ENCODE results near the gene TBL1Y.

The TBL1Y gene

DNA sequence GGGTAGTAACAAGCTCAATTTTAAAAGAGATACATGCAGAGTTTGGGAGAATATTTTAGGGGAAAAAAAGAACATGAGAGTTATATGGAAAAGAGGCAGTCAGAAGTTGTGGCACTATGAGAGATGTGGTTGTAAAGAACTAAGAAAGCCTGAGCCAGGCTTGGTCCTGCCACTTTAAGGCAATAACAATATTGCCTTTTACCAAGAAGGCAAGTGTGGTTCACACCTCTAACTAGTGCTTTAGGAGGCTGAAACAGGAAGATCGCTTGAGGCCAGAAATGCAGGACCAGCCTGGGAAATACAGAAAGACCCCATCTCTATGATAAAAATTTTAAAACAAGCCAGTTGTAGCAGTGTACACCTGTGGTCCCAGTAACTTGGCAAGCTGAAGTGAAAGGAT lies 192.2 kb downstream of the TBL1Y start:
- no peaks in the 10 kb centered on the region for H3K27me3 ChIP-seq (ENCODE audit: insufficient read depth, insufficient read length)

DNA sequence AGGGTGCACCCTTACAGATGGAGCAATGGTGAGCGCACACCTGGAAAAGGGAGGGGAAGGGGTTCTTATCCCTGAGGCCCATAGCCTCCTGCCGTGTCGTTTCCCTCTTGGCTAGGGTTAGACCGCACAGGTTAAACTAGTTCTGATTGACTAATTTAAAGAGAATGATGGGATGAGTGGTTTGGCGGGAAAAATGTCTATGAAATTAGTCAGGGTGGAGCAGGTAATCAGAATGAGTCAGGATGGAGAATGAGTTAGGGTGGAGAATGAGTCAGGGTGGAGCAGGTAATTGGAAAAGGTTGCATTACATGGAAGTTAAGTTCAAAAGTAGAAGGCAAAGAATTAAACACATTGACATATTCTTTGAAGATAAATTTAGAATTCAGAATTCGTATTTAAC lies 196.7 kb downstream of the TBL1Y start:
- H3K4me3 ChIP-seq (ENCODE audit: insufficient read length, low read depth): no peak overlapping the region
- H3K9me3 ChIP-seq (ENCODE audit: insufficient read depth, low read length): no peaks in the 10 kb centered on the region
- H3K4me1 ChIP-seq (ENCODE audit: insufficient read depth, insufficient read length): no peaks in the 10 kb centered on the region
- no peak for DNase-seq (ENCODE audit: low read depth, low spot score)
- H3K27me3 ChIP-seq (ENCODE audit: insufficient read depth, insufficient read length): no peaks in the 10 kb centered on the region
- no peak for TF ChIP-seq YY1 (IDR thresholded peaks at IDR 0.05; ENCODE audit: insufficient read depth, insufficient read length)
- no peaks in the 10 kb centered on the region for H3K36me3 ChIP-seq (ENCODE audit: insufficient read depth, insufficient read length, low read length)
- no peak overlapping the region for H3K9ac ChIP-seq (ENCODE audit: insufficient read length, low read depth)

More for the DNA sequence above, 192.2 kb downstream of the TBL1Y start:
- Histone ChIP-seq H3K9me3 (ENCODE audit: insufficient read depth, low read length) (no peaks in the 10 kb centered on the region), H3K9ac (ENCODE audit: insufficient read length, low read depth) (no peak overlapping the region), H3K4me1 (ENCODE audit: insufficient read depth, insufficient read length) (no peaks in the 10 kb centered on the region), H3K4me3 (ENCODE audit: insufficient read length, low read depth) (no peak overlapping the region), H3K36me3 (ENCODE audit: insufficient read depth, insufficient read length, low read length) (no peaks in the 10 kb centered on the region)
- no peak for TF ChIP-seq SUZ12 (IDR thresholded peaks at IDR 0.05; ENCODE audit: extremely low read depth, insufficient read depth, insufficient read length)
- TF ChIP-seq ZNF274 (IDR thresholded peaks at IDR 0.05; ENCODE audit: low read depth, low read length): no peak
- TF ChIP-seq YY1 (IDR thresholded peaks at IDR 0.05; ENCODE audit: insufficient read depth, insufficient read length): no peak
- no peak for DNase-seq (ENCODE audit: low read depth, low spot score)

DNA sequence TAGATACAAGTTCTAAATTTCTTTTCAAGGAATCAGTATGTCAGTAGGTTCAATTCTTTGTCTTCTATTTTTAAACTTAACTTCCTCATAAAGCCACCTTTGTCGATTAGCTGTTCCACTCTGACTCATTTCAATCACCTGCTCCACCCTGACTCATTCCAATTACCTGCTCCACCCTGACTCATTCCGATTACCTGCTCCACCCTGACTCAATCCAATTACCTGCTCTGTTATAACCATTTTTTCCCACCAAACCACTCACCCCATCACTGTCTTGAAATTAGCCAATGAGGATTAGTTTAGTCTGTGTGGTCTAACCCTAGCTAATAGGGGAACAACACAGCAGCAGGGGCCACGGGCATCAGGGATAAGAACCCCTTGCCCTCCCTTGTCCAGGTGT lies 199.6 kb downstream of the TBL1Y start:
- no peak for DNase-seq (ENCODE audit: low read depth, low spot score)
- H3K36me3 ChIP-seq (ENCODE audit: insufficient read depth, insufficient read length, low read length): no peaks in the 10 kb centered on the region
- no peaks in the 10 kb centered on the region for H3K27me3 ChIP-seq (ENCODE audit: insufficient read depth, insufficient read length)
- no peak overlapping the region for H3K4me3 ChIP-seq (ENCODE audit: insufficient read length, low read depth)
- H3K9ac ChIP-seq (ENCODE audit: insufficient read length, low read depth): no peak overlapping the region
- TF ChIP-seq YY1 (IDR thresholded peaks at IDR 0.05; ENCODE audit: insufficient read depth, insufficient read length) (no peak), ZNF274 (IDR thresholded peaks at IDR 0.05; ENCODE audit: low read depth, low read length) (no peak), SUZ12 (IDR thresholded peaks at IDR 0.05; ENCODE audit: extremely low read depth, insufficient read depth, insufficient read length) (no peak)
- no peaks in the 10 kb centered on the region for H3K9me3 ChIP-seq (ENCODE audit: insufficient read depth, low read length)
- no peaks in the 10 kb centered on the region for H3K4me1 ChIP-seq (ENCODE audit: insufficient read depth, insufficient read length)

DNA sequence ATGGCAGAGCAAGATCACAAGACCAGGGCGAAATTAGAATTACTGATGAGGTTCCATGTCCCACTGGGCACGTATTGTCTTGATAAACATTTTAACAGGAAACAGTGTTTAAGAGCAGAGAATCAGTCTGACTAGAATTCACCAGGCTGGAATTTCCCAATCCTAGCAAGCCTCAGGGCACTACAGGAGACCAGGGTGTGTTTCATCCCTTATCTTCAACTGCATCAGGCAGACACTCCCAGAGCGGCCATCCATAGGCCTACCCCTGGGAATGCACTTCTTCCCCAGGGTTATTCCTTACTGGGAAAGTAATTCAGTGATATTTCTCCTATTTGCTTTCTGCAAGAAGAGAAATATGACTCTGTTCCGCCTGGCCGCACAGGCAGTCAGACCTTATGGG lies 205.4 kb downstream of the TBL1Y start:
- Histone ChIP-seq H3K9ac (ENCODE audit: insufficient read length, low read depth) (no peak overlapping the region), H3K4me1 (ENCODE audit: insufficient read depth, insufficient read length) (no peaks in the 10 kb centered on the region), H3K27me3 (ENCODE audit: insufficient read depth, insufficient read length) (no peaks in the 10 kb centered on the region), H3K4me3 (ENCODE audit: insufficient read length, low read depth) (no peak overlapping the region), H3K9me3 (ENCODE audit: insufficient read depth, low read length) (no peaks in the 10 kb centered on the region), H3K36me3 (ENCODE audit: insufficient read depth, insufficient read length, low read length) (no peaks in the 10 kb centered on the region)
- no peak for DNase-seq (ENCODE audit: low read depth, low spot score)
- TF ChIP-seq ZNF274 (IDR thresholded peaks at IDR 0.05; ENCODE audit: low read depth, low read length) (no peak), YY1 (IDR thresholded peaks at IDR 0.05; ENCODE audit: insufficient read depth, insufficient read length) (no peak), SUZ12 (IDR thresholded peaks at IDR 0.05; ENCODE audit: extremely low read depth, insufficient read depth, insufficient read length) (no peak)

DNA sequence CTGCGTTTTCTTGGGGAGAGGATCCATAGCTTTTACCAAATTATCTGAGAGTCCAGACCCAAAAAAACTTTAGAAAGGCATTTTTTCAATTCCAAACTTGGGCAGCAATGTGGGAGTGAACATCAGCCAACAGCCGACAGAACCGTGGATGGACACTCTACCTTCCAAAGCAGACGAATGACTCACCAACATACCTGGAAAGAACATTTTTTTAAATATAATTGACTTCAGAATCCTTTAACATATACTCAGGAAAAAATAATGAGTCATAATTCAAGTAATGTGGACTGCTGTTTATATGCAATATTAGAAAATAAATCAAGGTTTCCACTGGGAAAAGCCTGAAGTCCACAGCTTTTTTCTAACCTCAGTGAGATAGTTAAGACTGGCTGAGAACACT lies 211.7 kb downstream of the TBL1Y start:
- Histone ChIP-seq H3K4me1 (ENCODE audit: insufficient read depth, insufficient read length) (no peaks in the 10 kb centered on the region), H3K9me3 (ENCODE audit: insufficient read depth, low read length) (no peaks in the 10 kb centered on the region), H3K27me3 (ENCODE audit: insufficient read depth, insufficient read length) (no peaks in the 10 kb centered on the region), H3K4me3 (ENCODE audit: insufficient read length, low read depth) (no peak overlapping the region), H3K36me3 (ENCODE audit: insufficient read depth, insufficient read length, low read length) (no peaks in the 10 kb centered on the region), H3K9ac (ENCODE audit: insufficient read length, low read depth) (no peak overlapping the region)
- no peak for TF ChIP-seq SUZ12 (IDR thresholded peaks at IDR 0.05; ENCODE audit: extremely low read depth, insufficient read depth, insufficient read length)
- no peak for TF ChIP-seq YY1 (IDR thresholded peaks at IDR 0.05; ENCODE audit: insufficient read depth, insufficient read length)
- TF ChIP-seq ZNF274 (IDR thresholded peaks at IDR 0.05; ENCODE audit: low read depth, low read length): no peak
- no peak for DNase-seq (ENCODE audit: low read depth, low spot score)

DNA sequence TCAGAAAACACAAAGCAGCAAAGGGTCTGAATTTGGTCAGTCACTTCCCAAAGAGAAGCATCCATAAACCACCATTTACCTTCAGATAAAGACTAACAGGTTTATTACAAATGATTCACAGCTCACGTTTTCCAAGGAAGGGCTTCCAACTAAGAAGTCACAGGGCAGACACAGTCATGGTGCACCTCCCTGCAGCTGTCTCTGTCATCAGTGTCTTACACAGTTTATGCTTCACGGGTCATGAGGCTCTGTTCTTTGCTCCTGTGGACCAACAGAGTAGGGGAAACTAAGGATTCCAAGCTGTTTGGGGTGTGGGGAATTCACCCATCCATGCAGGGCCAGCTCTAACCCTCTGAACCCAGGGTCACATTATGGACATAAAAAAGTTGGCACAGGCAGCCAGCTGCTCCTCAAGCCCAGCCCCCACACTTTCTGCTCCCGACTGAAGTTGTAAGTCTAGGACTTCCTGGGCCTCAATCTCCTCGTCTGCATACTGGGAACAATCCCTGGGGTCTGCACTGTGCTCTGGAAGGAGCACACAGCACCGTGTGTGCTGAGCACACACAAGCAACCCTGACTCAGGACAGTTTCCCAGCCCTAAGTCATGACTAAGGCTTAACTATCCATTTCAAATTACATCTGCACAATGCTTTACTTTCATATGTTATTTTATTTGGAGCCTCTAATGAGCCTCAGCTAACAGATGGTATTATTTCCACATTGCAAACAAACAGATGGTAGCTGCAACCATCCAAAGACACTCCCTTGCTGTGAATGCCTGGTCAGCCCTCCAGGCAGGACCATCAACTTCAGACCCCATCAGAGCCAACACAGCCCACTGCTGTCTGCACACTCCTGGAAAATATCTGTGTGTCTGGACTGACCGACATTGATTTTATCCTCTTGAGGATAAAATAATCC lies 214.9 kb downstream of the TBL1Y start:
- H3K4me3 ChIP-seq (ENCODE audit: insufficient read length, low read depth): no peak overlapping the region
- no peaks in the 10 kb centered on the region for H3K9me3 ChIP-seq (ENCODE audit: insufficient read depth, low read length)
- DNase-seq (ENCODE audit: low read depth, low spot score): no peak
- H3K9ac ChIP-seq (ENCODE audit: insufficient read length, low read depth): no peak overlapping the region
- no peaks in the 10 kb centered on the region for H3K36me3 ChIP-seq (ENCODE audit: insufficient read depth, insufficient read length, low read length)
- no peaks in the 10 kb centered on the region for H3K4me1 ChIP-seq (ENCODE audit: insufficient read depth, insufficient read length)
- H3K27me3 ChIP-seq (ENCODE audit: insufficient read depth, insufficient read length): no peaks in the 10 kb centered on the region
- TF ChIP-seq YY1 (IDR thresholded peaks at IDR 0.05; ENCODE audit: insufficient read depth, insufficient read length): no peak

DNA sequence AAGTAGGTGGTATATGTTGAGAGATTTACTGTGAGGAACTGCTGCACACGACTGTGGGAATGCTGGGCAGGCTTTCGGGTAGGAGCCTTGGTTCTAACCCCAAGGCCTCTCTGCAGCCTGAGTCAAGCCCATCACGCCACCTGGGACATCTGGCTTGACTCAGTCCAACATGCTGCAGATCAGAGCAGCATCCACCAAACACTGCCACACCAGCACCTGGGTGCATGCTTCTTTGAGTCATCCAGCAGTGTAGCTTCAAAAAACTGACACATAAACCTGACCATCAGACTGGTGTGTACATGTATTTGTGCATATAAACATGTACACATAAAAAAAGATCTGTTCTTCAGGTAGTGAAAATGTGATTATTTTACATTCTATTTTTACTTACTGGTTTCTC lies 217.7 kb downstream of the TBL1Y start:
- H3K27me3 ChIP-seq (ENCODE audit: insufficient read depth, insufficient read length): no peaks in the 10 kb centered on the region
- DNase-seq (ENCODE audit: low read depth, low spot score): no peak
- no peak overlapping the region for H3K9ac ChIP-seq (ENCODE audit: insufficient read length, low read depth)
- H3K9me3 ChIP-seq (ENCODE audit: insufficient read depth, low read length): no peaks in the 10 kb centered on the region
- H3K36me3 ChIP-seq (ENCODE audit: insufficient read depth, insufficient read length, low read length): no peaks in the 10 kb centered on the region
- no peak overlapping the region for H3K4me3 ChIP-seq (ENCODE audit: insufficient read length, low read depth)
- TF ChIP-seq SUZ12 (IDR thresholded peaks at IDR 0.05; ENCODE audit: extremely low read depth, insufficient read depth, insufficient read length) (no peak), ZNF274 (IDR thresholded peaks at IDR 0.05; ENCODE audit: low read depth, low read length) (no peak), YY1 (IDR thresholded peaks at IDR 0.05; ENCODE audit: insufficient read depth, insufficient read length) (no peak)
- no peaks in the 10 kb centered on the region for H3K4me1 ChIP-seq (ENCODE audit: insufficient read depth, insufficient read length)

All from NT2/D1 (cell line).